Kasumi-1 (cell line): ENCODE measurements around the gene FOXO4.

Experiments
- DNase-seq, 2 experiments: peaks; one replicate each; lab custom pipeline; 2025; lab: John Stamatoyannopoulos, UW

The FOXO4 gene

DNA sequence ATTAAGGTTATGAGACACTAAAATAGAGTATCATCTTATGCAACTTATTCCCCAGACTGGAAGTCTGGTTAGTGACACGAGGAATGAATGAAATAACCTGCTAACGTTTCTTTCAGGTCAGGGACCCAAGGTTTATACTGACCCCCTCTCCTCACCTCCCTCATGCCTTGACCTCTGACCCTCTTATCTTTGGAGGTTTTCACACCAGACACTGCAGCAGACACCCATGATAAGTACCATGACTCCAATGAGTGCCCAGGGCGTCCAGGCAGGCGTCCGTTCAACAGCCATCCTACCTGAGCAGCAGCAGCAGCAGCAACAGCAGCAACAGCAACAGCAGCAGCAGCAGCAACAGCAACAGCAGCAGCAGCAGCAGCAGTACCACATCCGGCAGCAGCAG lies 44.8 kb downstream of the FOXO4 start:
- no peak for DNase-seq

DNA sequence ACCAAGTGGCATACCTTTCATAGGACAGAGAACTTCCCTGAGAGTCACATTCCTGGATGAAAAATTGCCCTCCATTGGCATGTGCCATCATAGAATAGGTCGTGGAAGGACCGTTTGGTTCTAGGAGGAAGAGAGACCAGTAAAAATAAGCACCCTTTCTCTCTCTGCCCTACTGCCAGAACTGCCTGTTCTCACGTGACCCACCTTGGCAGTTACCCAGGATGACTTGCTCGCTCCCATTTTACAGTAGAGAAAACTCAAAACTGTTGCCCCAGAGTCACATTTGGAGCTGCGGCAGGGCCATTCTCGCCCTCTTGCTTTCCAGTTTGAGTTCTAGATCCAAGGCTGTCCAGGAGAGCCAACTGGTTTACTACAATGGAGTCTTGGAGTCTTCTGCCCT lies 47.9 kb downstream of the FOXO4 start:
- no peak for DNase-seq

DNA sequence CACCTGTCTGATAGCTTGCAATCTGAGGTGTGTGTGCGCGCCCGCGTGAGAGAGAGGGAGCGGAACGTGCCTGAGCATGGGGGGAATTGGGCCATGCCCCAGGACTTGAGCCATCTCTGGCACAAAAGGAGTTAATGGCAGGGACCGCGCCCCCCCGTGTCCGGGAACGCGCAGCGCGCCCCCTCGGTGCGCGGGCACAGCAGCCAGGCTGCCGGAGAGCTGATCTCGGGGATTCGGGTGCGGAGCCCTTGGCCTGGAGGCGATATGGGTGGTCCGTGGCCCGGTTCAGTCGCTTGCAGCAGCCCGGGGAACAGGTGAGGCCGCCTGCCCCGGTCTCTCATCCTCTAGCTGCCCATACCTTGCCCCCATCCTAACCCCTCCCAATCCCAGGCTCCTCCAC lies 49.0 kb downstream of the FOXO4 start, which contains the start of gene NLGN3:
NLGN3 (plus strand) TSS at position 191 of the 400 bp plus-strand sequence. CDS start 2,909 bp downstream, outside the sequence.
- no peak for DNase-seq

DNA sequence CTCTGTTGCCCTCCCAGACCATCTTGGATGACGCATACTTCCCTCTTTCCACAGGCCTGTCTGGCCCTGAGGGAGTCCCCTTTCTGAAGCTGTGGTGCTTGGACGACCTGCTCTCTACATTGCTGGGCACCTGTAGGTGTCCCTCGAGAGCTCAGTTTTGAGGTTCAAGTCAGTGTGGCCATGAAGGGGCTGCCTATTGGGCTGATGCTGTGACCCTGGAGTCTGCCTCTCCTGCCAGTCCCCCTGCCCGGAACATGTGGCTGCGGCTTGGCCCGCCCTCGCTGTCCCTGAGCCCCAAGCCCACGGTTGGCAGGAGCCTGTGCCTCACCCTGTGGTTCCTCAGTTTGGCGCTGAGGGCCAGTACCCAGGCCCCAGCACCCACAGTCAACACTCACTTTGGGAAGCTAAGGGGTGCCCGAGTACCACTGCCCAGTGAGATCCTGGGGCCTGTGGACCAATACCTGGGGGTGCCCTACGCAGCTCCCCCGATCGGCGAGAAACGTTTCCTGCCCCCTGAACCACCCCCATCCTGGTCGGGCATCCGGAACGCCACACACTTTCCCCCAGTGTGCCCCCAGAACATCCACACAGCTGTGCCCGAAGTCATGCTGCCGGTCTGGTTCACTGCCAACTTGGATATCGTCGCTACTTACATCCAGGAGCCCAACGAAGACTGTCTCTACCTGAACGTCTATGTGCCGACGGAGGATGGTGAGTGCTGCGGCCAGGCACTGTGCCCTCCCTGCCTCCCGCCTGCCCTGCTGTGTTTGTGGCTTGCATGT lies 52.0 kb downstream of the FOXO4 start:
- peak; percentile 4 to 5 for DNase-seq

DNA sequence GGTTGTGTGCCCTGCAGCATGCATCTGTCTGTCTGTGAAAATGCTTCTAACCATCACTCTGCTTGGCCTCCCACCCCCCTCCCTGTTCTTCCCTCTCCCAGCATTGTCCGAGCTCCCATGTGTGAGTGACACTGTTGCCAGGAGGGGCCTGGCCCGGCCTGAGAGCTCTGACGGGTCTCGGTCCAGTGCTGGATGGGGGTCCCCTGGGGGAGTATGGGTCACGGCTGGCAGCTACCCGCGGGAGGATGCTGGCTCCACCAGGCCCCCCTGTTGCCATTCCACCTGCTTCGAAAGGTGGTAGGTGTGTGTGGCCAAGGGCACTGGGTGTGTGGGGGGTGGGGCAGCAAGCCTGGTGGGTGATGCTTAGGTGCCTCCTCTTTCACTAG lies 52.6 kb downstream of the FOXO4 start:
- no peak for DNase-seq

DNA sequence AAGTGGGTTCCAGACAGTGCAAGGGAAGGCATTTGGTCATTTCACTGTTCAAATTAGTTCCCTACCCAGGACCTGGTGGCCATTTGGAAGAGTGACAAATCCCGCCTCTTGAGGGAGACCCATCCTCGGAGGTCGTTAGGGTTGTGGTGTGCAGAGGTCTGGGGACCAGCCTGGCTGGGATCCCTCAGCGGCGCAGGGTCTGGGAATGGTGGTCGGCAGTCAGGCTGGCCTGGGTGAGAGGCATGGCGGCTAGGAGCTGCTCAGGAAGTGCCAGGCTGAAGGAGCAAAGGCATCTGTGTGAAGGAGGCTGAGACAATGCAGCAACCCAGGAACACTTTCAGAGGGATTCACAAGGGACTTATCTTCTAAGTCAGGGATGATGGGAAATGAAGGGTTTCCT lies 55.7 kb downstream of the FOXO4 start:
- no peak for DNase-seq
